ENCODE results near the gene CEP83.

DNA sequence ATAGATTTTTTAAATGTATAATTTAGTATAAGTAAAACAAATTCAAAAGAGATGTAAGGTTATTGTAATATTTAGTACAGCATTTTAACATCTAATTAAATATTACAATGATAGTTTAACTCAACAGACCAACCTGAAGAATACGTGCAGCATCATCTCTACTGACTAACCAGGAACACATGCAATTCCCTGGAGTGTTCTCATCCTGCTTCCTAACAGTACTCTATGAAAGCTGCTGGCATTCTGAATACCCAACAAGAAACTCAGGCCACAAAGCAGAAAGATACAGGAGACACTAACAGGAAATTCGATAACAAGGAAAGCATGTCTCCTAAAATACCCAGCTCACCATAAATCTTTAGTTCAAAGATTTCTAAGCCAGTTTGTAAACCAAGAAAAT, 58.3 kb downstream of the CEP83 start:
- no peak for TF ChIP-seq POLR2A (IDR thresholded peaks at IDR 0.05)
- TF ChIP-seq, protein P1, sequence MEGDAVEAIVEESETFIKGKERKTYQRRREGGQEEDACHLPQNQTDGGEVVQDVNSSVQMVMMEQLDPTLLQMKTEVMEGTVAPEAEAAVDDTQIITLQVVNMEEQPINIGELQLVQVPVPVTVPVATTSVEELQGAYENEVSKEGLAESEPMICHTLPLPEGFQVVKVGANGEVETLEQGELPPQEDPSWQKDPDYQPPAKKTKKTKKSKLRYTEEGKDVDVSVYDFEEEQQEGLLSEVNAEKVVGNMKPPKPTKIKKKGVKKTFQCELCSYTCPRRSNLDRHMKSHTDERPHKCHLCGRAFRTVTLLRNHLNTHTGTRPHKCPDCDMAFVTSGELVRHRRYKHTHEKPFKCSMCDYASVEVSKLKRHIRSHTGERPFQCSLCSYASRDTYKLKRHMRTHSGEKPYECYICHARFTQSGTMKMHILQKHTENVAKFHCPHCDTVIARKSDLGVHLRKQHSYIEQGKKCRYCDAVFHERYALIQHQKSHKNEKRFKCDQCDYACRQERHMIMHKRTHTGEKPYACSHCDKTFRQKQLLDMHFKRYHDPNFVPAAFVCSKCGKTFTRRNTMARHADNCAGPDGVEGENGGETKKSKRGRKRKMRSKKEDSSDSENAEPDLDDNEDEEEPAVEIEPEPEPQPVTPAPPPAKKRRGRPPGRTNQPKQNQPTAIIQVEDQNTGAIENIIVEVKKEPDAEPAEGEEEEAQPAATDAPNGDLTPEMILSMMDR (IDR thresholded peaks at IDR 0.05): no peak
- no peak for TF ChIP-seq POLR2AphosphoS5 (IDR thresholded peaks at IDR 0.05)
- no peak for TF ChIP-seq EP300 (IDR thresholded peaks at IDR 0.05)

All from stomach (tissue), 4 donors.